HUES6 (cell line): ENCODE results near the gene SCN7A.

ENCODE experiments used
- H3K27ac ChIP-seq: 2 replicates; pipeline ENCODE4 v1.7.0; 2013; ENCODE audit warnings: low read depth, mild to moderate bottlenecking, low read length, inconsistent platforms
- H3K27me3 ChIP-seq: 2 replicates; pipeline ENCODE4 v1.6.1; 2013; ENCODE audit warnings: low read length; ENCODE audit not compliant: control insufficient read depth, insufficient read depth
- H3K36me3 ChIP-seq: 2 replicates; pipeline ENCODE4 v1.6.1; 2013; ENCODE audit warnings: low read length; ENCODE audit not compliant: control insufficient read depth, insufficient read depth
- H3K4me1 ChIP-seq: 2 replicates; pipeline ENCODE4 v1.6.1; 2013; ENCODE audit warnings: low read length; ENCODE audit not compliant: control insufficient read depth, insufficient read depth
- H3K4me3 ChIP-seq: 2 replicates; pipeline ENCODE4 v1.5.1; 2013; ENCODE audit warnings: low read depth, low read length
- H3K9ac ChIP-seq: one replicate; pipeline ENCODE4 v1.6.1; 2013; ENCODE audit warnings: mild to moderate bottlenecking, low read length
- H3K9me3 ChIP-seq: 2 replicates; pipeline ENCODE4 v1.6.1; 2013; ENCODE audit warnings: low read depth, low read length; ENCODE audit not compliant: control insufficient read depth, insufficient read depth

Gene SCN7A

GRCh38 chr2:166393008-166393407, 101.0 kb downstream of the SCN7A start:
- H3K4me3 ChIP-seq: no peak overlapping the region
- H3K27me3 ChIP-seq: no peaks in the 10 kb centered on the region
- no peak overlapping the region for H3K9ac ChIP-seq
- no peak overlapping the region for H3K27ac ChIP-seq
- H3K9me3 ChIP-seq: no peaks in the 10 kb centered on the region
- no peaks in the 10 kb centered on the region for H3K4me1 ChIP-seq
- no peaks in the 10 kb centered on the region for H3K36me3 ChIP-seq

- Histone ChIP-seq H3K4me1 (no peaks in the 10 kb centered on the region), H3K9me3 (no peaks in the 10 kb centered on the region), H3K27me3 (no peaks in the 10 kb centered on the region), H3K9ac (no peak overlapping the region), H3K36me3 (no peaks in the 10 kb centered on the region), H3K4me3 (no peak overlapping the region), H3K27ac (no peak overlapping the region)
Observed at GRCh38 chr2:166388481-166389070, 105.5 kb downstream of the SCN7A start.

- H3K27me3 ChIP-seq: no peaks in the 10 kb centered on the region
- no peaks in the 10 kb centered on the region for H3K36me3 ChIP-seq
- H3K9ac ChIP-seq: no peak overlapping the region
- H3K9me3 ChIP-seq: no peaks in the 10 kb centered on the region
- H3K4me3 ChIP-seq: no peak overlapping the region
- no peaks in the 10 kb centered on the region for H3K4me1 ChIP-seq
- H3K27ac ChIP-seq: no peak overlapping the region
Observed at GRCh38 chr2:166385313-166385712, 108.7 kb downstream of the SCN7A start.

- H3K9ac ChIP-seq: no peak overlapping the region
- no peaks in the 10 kb centered on the region for H3K27me3 ChIP-seq
- no peak overlapping the region for H3K27ac ChIP-seq
- H3K4me3 ChIP-seq: no peak overlapping the region
- H3K4me1 ChIP-seq: no peaks in the 10 kb centered on the region
- no peaks in the 10 kb centered on the region for H3K9me3 ChIP-seq
- no peaks in the 10 kb centered on the region for H3K36me3 ChIP-seq
Observed at GRCh38 chr2:166384774-166385173, 109.3 kb downstream of the SCN7A start.

- Histone ChIP-seq H3K4me3 (no peak overlapping the region), H3K27ac (no peak overlapping the region), H3K9me3 (no peaks in the 10 kb centered on the region), H3K4me1 (no peaks in the 10 kb centered on the region), H3K27me3 (peaks cover 6% of the 10 kb centered on the region; the same call in 1 of the 2 replicates), H3K36me3 (no peaks in the 10 kb centered on the region), H3K9ac (no peak overlapping the region)
Observed at GRCh38 chr2:166382448-166382847, 111.6 kb downstream of the SCN7A start.

- H3K27me3 ChIP-seq: peaks cover 21% of the 10 kb centered on the region
- H3K27ac ChIP-seq: no peak overlapping the region
- H3K4me3 ChIP-seq: no peak overlapping the region
- H3K4me1 ChIP-seq: peaks cover 5% of the 10 kb centered on the region
- no peaks in the 10 kb centered on the region for H3K9me3 ChIP-seq
- no peaks in the 10 kb centered on the region for H3K36me3 ChIP-seq
- H3K9ac ChIP-seq: no peak overlapping the region
Observed at GRCh38 chr2:166380615-166381014, 113.4 kb downstream of the SCN7A start.

- peaks cover 19% of the 10 kb centered on the region for H3K4me1 ChIP-seq
- H3K27me3 ChIP-seq: peaks cover 25% of the 10 kb centered on the region
- no peak overlapping the region for H3K27ac ChIP-seq
- no peaks in the 10 kb centered on the region for H3K9me3 ChIP-seq
- peak overlapping the region; percentile 94 for H3K4me3 ChIP-seq
- no peaks in the 10 kb centered on the region for H3K36me3 ChIP-seq
- no peak overlapping the region for H3K9ac ChIP-seq
Observed at GRCh38 chr2:166376873-166377272, 117.2 kb downstream of the SCN7A start.

GRCh38 chr2:166376488-166376828, 117.6 kb downstream of the SCN7A start:
- H3K36me3 ChIP-seq: no peaks in the 10 kb centered on the region
- H3K4me3 ChIP-seq: peak overlapping the region; percentile 94
- no peak overlapping the region for H3K9ac ChIP-seq
- H3K4me1 ChIP-seq: peaks cover 19% of the 10 kb centered on the region
- peaks cover 25% of the 10 kb centered on the region for H3K27me3 ChIP-seq
- no peaks in the 10 kb centered on the region for H3K9me3 ChIP-seq
- H3K27ac ChIP-seq: no peak overlapping the region

- Histone ChIP-seq H3K9ac (no peak within 1 kb of the TSS), H3K27me3 (peaks cover 25% of the 10 kb centered on the region), H3K9me3 (no peaks in the 10 kb centered on the region), H3K4me3 (peak within 1 kb of the TSS; percentile 94), H3K36me3 (no peaks in the 10 kb centered on the region), H3K27ac (no peak within 1 kb of the TSS), H3K4me1 (peaks cover 19% of the 10 kb centered on the region)
Observed at GRCh38 chr2:166375736-166376487, 118.1 kb downstream of the SCN7A start, which contains the start of gene SCN9A. TSS of gene SCN9A (minus strand) at chr2:166375944. CDS start at chr2:166311756, 64,188 bp downstream.

- no peak overlapping the region for H3K9ac ChIP-seq
- H3K27ac ChIP-seq: no peak overlapping the region
- peaks cover 25% of the 10 kb centered on the region for H3K27me3 ChIP-seq
- H3K4me1 ChIP-seq: peaks cover 19% of the 10 kb centered on the region
- no peaks in the 10 kb centered on the region for H3K9me3 ChIP-seq
- peak overlapping the region; percentile 94 for H3K4me3 ChIP-seq
- no peaks in the 10 kb centered on the region for H3K36me3 ChIP-seq
Observed at GRCh38 chr2:166375195-166375735, 118.8 kb downstream of the SCN7A start.

GRCh38 chr2:166373951-166374350, 120.1 kb downstream of the SCN7A start:
- peaks cover 19% of the 10 kb centered on the region for H3K4me1 ChIP-seq
- H3K36me3 ChIP-seq: no peaks in the 10 kb centered on the region
- H3K4me3 ChIP-seq: no peak overlapping the region
- no peak overlapping the region for H3K27ac ChIP-seq
- no peaks in the 10 kb centered on the region for H3K9me3 ChIP-seq
- H3K9ac ChIP-seq: no peak overlapping the region
- H3K27me3 ChIP-seq: peaks cover 25% of the 10 kb centered on the region
